Stomach (tissue), 9 donors: ENCODE measurements around the gene PRDM2. TPM values are rescaled to one million over a fixed set of nuclear protein-coding genes. Genes with fewer than 3 reads are reported as not detected.
"Not testable (repeated sequence)": the region's sequence is repeated elsewhere in the genome, so short reads cannot be mapped to it uniquely, and the experiment has no call there.

ENCODE experiments used
- DNase-seq, 2 donors: peaks; one replicate each; pipeline versions ENCODE4 v3.0.0 to v3.0.0-alpha.2; 2013 to 2019
- H3K27ac ChIP-seq, 5 donors: fragments of 200-600 bp in 4 of 5; sonication (generic) in 4 of 5; one replicate each; pipeline ENCODE4 v1.5.1; 2013 to 2019; ENCODE audit warnings: mild to moderate bottlenecking in 1 of 5, moderate library complexity in 1 of 5
- H3K27me3 ChIP-seq, 3 donors: fragments of 200-600 bp; sonication (generic); one replicate each; pipeline ENCODE4 v1.5.1; 2017 to 2019; ENCODE audit warnings: mixed run types in 1 of 3
- H3K36me3 ChIP-seq, 4 donors: fragments of 200-600 bp; sonication (generic); 1 replicate in 3 of 4; 2 replicates in 1 of 4; pipeline ENCODE4 v1.5.1; 2016 to 2019
- H3K4me1 ChIP-seq, 4 donors: fragments of 200-600 bp; sonication (generic); one replicate each; pipeline ENCODE4 v1.5.1; 2016 to 2019
- H3K4me3 ChIP-seq, 4 donors: fragments of 200-600 bp; sonication (generic) in 3 of 4; one replicate each; pipeline ENCODE4 v1.5.1; 2016 to 2019; ENCODE audit warnings: mild to moderate bottlenecking in 1 of 4
- H3K9me3 ChIP-seq, 4 donors: fragments of 200-600 bp; sonication (generic); one replicate each; pipeline ENCODE4 v1.5.1; 2016 to 2019
- EP300 ChIP-seq: sonication (generic); formaldehyde crosslinking; IDR thresholded peaks from one replicate; pipeline ENCODE4 v1.6.1; 2017; ENCODE audit warnings: antibody characterized with exemption
- POLR2A ChIP-seq, 4 donors: fragments of 450-650 bp; IDR thresholded peaks; one replicate each; pipeline ENCODE4 v1.6.1; 2016; ENCODE audit warnings: antibody characterized with exemption in 4 of 4, control low read depth in 2 of 4, mild to moderate bottlenecking in 1 of 4, moderate library complexity in 1 of 4
- POLR2AphosphoS5 ChIP-seq, 3 donors: sonication (generic); formaldehyde crosslinking; IDR thresholded peaks; one replicate each; pipeline ENCODE4 v1.6.1; 2016; ENCODE audit warnings: antibody characterized with exemption in 3 of 3
- WGBS, 5 donors: extraction: QIAGEN DNeasy Blood & Tissue Kit in 3 of 5; methylation state at CpG; one replicate each; pipeline versions ENCODE4 v1.1.5 to v1.1.7; 2013 to 2018; 5-methylcytosine and 5-hydroxymethylcytosine counted together
- intact Hi-C: fragments of 100-400 bp; cut with DNase I; formaldehyde crosslinking; loops from one replicate; pipeline ENCODE4 v1.15.1; 2023; ENCODE audit warnings: low total_unique reads
- polyA plus RNA-seq, 3 donors: library from polyadenylated mRNA; stranded (reverse); fragments of 200-250 nt; gene quantifications; one replicate each; pipeline ENCODE4 v1.2.3, GENCODE V29; 2013
- total RNA-seq, 5 donors: library from RNA; depleted of rRNA; stranded (reverse); fragments of >200 nt; gene quantifications; one replicate each; pipeline versions ENCODE4 v1.1.0 to v1.2.3, GENCODE V29; 2014 to 2016
- TF ChIP-seq, protein P1 (sequence below), 7 experiments: fragments of 450-650 bp in 4 of 7; fragments of 200-600 bp in 3 of 7; sonication (generic) in 3 of 7; IDR thresholded peaks; one replicate each; pipeline ENCODE4 v1.5.1; 2016 to 2019; ENCODE audit warnings: antibody characterized with exemption in 7 of 7, control low read depth in 2 of 7, mild to moderate bottlenecking in 1 of 7
- donor health status: healthy with polysubstance abuse.
- donor health status: Bipolar disorder and iron deficiency.
- donor health status: healthy.

PRDM2 gene
- total and polyA plus RNA-seq, 8 donors = 10.1 to 77.7 (median 24.8) TPM

DNA sequence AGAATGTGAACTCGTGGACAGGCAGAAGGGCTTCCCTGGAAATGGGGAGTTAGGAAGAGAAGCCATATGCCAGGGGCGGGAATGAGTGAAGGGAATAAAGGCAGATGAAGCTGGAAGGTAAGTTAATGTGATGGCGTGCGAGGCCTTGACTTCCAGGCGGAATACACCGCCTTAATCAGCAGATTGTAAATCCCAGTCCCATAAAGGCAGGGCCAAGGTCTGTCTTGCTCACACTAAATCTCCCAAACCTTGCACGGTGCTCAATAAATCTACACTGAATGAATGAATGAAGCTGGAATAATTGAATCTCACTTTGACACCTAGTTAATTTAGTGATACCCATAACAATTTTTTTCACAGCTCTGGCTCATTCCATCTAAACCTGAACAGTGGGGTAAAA lies 16.8 kb upstream of the PRDM2 start:
- Histone ChIP-seq H3K36me3 (no peaks in the 10 kb centered on the region), H3K4me1 (no peaks in the 10 kb centered on the region), H3K9me3 (no peaks in the 10 kb centered on the region), H3K27ac (no peak overlapping the region), H3K4me3 (no peak overlapping the region), H3K27me3 (peaks cover 0 to 5% (median 0%) of the 10 kb centered on the region in 3 donors)
- TF ChIP-seq, protein P1, sequence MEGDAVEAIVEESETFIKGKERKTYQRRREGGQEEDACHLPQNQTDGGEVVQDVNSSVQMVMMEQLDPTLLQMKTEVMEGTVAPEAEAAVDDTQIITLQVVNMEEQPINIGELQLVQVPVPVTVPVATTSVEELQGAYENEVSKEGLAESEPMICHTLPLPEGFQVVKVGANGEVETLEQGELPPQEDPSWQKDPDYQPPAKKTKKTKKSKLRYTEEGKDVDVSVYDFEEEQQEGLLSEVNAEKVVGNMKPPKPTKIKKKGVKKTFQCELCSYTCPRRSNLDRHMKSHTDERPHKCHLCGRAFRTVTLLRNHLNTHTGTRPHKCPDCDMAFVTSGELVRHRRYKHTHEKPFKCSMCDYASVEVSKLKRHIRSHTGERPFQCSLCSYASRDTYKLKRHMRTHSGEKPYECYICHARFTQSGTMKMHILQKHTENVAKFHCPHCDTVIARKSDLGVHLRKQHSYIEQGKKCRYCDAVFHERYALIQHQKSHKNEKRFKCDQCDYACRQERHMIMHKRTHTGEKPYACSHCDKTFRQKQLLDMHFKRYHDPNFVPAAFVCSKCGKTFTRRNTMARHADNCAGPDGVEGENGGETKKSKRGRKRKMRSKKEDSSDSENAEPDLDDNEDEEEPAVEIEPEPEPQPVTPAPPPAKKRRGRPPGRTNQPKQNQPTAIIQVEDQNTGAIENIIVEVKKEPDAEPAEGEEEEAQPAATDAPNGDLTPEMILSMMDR (IDR thresholded peaks at IDR 0.05) = no peak
- TF ChIP-seq POLR2A (IDR thresholded peaks at IDR 0.05) (no peak), EP300 (no peak), POLR2AphosphoS5 (IDR thresholded peaks at IDR 0.05) (no peak)
- DNase-seq = no peak
- intact Hi-C loops = no loop called here
- 80 to 90% (median 83%) methylated on average over 7 of the region's 7 CpGs for WGBS, 5 donors

DNA sequence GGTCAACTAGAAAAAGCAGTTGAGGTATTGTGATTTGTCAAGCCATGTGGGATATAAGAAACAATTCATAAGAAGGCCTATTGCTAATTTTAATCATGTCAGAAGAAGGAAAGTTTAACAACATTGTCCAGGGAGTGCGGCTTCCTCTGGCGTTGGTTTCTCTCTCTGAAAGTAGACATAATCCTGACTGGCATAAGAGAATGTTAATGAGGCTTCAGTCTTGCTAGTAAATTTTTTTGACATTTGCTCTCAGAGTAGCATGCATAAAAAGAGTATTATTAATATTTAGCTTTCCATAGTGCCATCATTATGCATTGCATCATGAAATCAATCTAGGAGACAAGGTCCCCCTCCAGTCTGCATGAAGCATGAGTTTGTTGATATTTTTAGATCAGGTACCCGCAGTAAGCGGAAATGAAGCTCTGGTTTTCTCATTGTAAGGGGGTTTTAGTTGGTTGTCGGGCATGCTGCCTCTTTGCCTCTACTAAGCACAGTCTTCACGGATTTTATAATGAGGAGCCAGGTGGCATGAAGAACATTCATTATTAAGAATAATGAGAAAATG lies 12.8 kb upstream of the PRDM2 start:
- intact Hi-C loops = no loop called here
- H3K36me3 ChIP-seq = no peaks in the 10 kb centered on the region
- H3K27ac ChIP-seq = no peak overlapping the region
- H3K9me3 ChIP-seq = peaks cover 0 to 7% (median 0%) of the 10 kb centered on the region in 4 donors
- H3K4me1 ChIP-seq = no peaks in the 10 kb centered on the region
- no peak overlapping the region for H3K4me3 ChIP-seq
- DNase-seq = no peak
- no peak for TF ChIP-seq POLR2AphosphoS5 (IDR thresholded peaks at IDR 0.05)
- no peak for TF ChIP-seq POLR2A (IDR thresholded peaks at IDR 0.05)
- TF ChIP-seq, protein P1 (IDR thresholded peaks at IDR 0.05) = no peak
- WGBS, 5 donors = 78 to 83% (median 82%) methylated on average over 6 of the region's 6 CpGs
- H3K27me3 ChIP-seq = no peaks in the 10 kb centered on the region

DNA sequence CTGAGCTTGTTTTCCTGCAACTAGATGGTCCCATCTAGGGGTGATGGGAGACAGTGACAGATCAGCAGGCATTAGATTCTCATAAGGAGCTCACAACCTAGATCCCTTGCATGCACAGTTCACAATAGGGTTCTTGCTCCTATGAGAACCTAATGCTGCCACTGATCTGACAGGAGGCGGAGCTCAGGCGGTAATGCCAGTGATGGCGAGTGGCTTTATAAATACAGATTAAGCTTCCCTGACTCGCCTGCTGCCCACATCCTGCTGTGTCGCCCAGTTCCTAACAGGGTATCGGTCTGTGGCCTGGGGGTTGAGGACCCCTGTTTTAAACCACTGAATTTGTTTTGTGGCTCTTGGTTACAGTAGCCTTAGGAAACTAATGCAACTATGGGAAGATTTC lies 6.9 kb upstream of the PRDM2 start:
- intact Hi-C loops = not testable (repeated sequence)
- 23 to 45% (median 26%) methylated on average over 5 to 6 of the region's 6 CpGs for WGBS, 5 donors
- peaks cover 0 to 23% (median 10%) of the 10 kb centered on the region in 3 donors for H3K27me3 ChIP-seq

DNA sequence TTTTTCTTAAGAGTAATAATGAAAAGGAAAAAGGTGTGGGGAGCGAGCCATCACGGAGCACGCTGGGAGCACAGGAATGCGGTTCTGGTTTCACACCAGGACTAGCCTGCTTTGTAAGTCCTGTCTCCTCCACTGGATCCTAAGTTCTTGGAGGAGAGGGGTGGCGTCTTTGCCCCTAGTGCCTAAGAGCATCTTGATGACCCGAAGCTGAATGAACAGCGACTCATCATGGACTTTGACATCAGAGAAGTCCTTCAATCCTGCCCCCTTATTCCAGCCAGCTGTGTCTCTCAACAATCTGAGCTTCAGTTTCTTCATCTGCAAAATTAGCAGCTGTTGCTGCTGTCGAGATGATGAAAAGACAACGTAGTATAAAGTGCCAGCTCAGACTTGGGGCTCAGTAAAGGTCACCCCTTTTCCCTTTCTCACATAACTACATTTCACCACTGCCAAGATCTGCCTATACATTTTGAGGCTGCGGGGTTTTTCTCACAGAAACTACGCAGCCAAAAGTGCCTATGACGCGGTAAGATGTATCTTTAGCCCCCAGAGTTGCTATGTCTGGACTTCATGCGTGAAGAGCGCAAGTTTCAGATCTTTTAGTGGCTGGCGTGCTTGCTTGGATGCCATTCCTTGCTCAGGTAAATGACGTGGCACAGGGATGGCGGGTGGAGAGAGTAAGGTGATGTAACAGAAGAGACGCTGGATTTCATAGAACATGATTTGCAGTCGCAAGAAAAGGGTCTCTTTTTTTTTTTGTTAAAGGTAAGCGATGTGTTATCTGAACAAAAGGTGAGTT lies 4.9 kb upstream of the PRDM2 start:
- Histone ChIP-seq H3K27ac (no peak overlapping the region), H3K4me3 (no peak overlapping the region), H3K36me3 (no peaks in the 10 kb centered on the region), H3K9me3 (peaks cover 0 to 8% (median 5%) of the 10 kb centered on the region in 4 donors), H3K4me1 (peaks cover 0 to 8% (median 7%) of the 10 kb centered on the region in 4 donors), H3K27me3 (peaks cover 0 to 23% (median 10%) of the 10 kb centered on the region in 3 donors)
- DNase-seq = no peak
- intact Hi-C loops = no loop called here
- 79 to 85% (median 84%) methylated on average over 21 of the region's 21 CpGs for WGBS, 5 donors
- TF ChIP-seq, protein P1 (IDR thresholded peaks at IDR 0.05) = no peak
- TF ChIP-seq POLR2A (IDR thresholded peaks at IDR 0.05) = no peak

More for the DNA sequence above, 6.9 kb upstream of the PRDM2 start:
- peaks cover 0 to 13% (median 4%) of the 10 kb centered on the region in 4 donors for H3K9me3 ChIP-seq
- not testable (repeated sequence) for H3K4me3 ChIP-seq, H3K27ac ChIP-seq, DNase-seq, H3K36me3 ChIP-seq, H3K4me1 ChIP-seq

DNA sequence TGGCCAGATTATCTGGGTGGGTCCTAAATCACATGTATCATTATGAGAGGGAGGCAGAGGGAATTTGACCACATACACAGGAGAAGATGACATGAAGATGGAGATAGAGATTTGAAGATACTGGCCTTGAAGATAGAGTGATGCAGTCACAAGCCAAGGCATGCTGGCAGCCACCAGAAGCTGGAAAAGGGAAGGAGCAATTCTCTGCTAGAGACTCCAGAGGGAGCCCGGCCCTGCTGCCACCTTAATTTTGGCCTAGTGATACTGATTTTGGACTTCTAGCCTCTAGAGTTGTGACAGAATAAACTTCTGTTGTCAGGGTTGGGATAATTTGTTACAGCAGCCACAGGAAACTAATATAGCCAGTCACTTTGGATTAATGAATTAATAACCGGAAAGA lies 2.2 kb upstream of the PRDM2 start:
- H3K4me1 ChIP-seq = peaks cover 7 to 30% (median 21%) of the 10 kb centered on the region in 4 donors
- WGBS, 5 donors = 90 to 100% (median 92%) methylated on average over 2 of the region's 2 CpGs
- intact Hi-C loops = no loop called here
- H3K36me3 ChIP-seq = no peaks in the 10 kb centered on the region
- TF ChIP-seq, protein P1 (IDR thresholded peaks at IDR 0.05) = no peak
- TF ChIP-seq EP300 (no peak), POLR2A (IDR thresholded peaks at IDR 0.05) (no peak), POLR2AphosphoS5 (IDR thresholded peaks at IDR 0.05) (no peak)
- peaks cover 0 to 6% (median 5%) of the 10 kb centered on the region in 4 donors for H3K9me3 ChIP-seq
- DNase-seq = no peak
- H3K4me3 ChIP-seq = no peak overlapping the region
- no peak overlapping the region for H3K27ac ChIP-seq
- peaks cover 0 to 20% (median 10%) of the 10 kb centered on the region in 3 donors for H3K27me3 ChIP-seq
